ENCODE data around the gene DNAH10.

- TF ChIP-seq CTCF (IDR thresholded peaks at IDR 0.05; ENCODE audit: insufficient read depth, low read depth, low read length) = no peak
- TF ChIP-seq EZH2 (IDR thresholded peaks at IDR 0.05; ENCODE audit: insufficient read depth, low read length) = no peak
These were observed 209.8 kb downstream of the DNAH10 start for GRCh38 chr12:123971770-123972456.

Measured in astrocyte (in vitro differentiated cells and primary cell).